Memory B cell (primary cell): ENCODE results near the gene C1QTNF12.
"Not testable (repeated sequence)": the region's sequence is repeated elsewhere in the genome, so short reads cannot be mapped to it uniquely, and the experiment has no call there.

Experiments used
- ATAC-seq: fragments of 150-1000 bp; cut with Tn5 transposase; 2 replicates; pipeline ENCODE4 v1.10.0; 2021; ENCODE audit warnings: low read depth, mild to moderate bottlenecking, moderate library complexity
- DNase-seq, 2 donors: peaks; one replicate each; pipeline ENCODE4 v3.0.0; 2022; ENCODE audit warnings: low spot score in 2 of 2
- H3K27ac Mint-ChIP-seq: one replicate; pipeline ENCODE4 v1.8.0; 2022; ENCODE audit warnings: mild to moderate bottlenecking, moderate library complexity, mixed read lengths
- H3K27me3 Mint-ChIP-seq: one replicate; pipeline ENCODE4 v1.8.0; 2022; ENCODE audit warnings: mixed read lengths
- H3K36me3 Mint-ChIP-seq: one replicate; pipeline ENCODE4 v1.8.0; 2022; ENCODE audit warnings: mild to moderate bottlenecking, mixed read lengths
- H3K4me1 Mint-ChIP-seq: one replicate; pipeline ENCODE4 v1.8.0; 2022; ENCODE audit warnings: mixed read lengths
- H3K4me3 Mint-ChIP-seq: one replicate; pipeline ENCODE4 v1.8.0; 2022; ENCODE audit warnings: mild to moderate bottlenecking, moderate library complexity, mixed read lengths
- H3K9me3 Mint-ChIP-seq: one replicate; pipeline ENCODE4 v1.8.0; 2022; ENCODE audit warnings: mixed read lengths

Gene C1QTNF12

DNA sequence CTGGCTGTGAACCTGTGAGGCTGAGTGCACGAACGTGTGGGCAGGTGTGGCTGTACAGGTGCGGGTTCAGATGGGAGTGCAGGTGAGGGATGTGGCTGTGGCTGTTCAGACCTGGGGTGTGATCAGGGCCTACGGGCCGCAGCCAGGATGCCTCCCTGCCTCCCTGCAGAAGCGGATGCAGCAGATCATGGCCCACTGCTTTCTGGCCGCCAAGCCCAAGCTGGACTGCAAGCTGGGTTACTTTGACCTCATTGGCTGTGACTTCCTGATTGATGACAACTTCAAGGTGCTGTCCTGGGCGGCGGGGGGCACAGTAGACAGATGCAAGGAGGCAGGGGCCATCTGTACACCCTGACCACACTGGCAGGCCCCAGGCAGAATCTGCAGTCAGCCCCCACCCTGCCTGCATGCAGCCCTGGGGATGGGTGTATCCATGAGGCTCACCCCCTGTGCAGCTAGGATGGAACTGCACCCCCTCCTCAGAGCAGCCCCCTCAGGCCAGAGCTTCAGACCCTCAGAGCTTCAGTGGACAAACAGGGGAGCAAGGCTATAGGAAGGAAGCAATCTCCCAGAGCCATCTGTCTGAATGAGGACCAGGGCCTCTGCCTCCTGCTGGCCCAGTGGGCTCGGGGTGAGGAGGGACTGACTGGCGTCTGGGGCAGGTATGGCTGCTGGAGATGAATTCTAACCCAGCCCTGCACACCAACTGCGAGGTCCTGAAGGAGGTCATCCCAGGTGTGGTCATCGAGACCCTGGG lies 49.9 kb downstream of the C1QTNF12 start:
- Mint-ChIP-seq H3K4me1 (no peaks in the 10 kb centered on the region), H3K27me3 (peaks cover 2% of the 10 kb centered on the region), H3K27ac (no peak overlapping the region)

DNA sequence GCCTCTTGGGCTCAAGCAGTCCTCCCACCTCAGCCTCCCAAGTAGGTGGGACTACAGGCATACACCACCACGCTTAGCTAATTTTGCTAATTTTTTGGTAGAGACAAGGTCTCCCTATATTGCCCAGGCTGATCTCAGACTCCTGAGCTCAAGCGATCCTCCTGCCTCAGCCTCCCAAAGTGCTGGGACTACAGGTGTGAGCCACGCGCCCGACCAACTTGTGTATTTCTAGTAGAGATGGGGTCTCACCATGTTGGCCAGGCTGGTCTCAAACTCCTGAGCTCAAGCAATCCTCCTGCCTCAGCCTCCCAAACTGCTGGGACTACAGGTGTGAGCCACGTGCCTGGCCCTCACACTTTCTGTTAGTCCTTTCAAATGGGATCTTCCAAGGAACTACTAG lies 50.8 kb downstream of the C1QTNF12 start:
- not testable (repeated sequence) for H3K36me3 Mint-ChIP-seq, H3K4me3 Mint-ChIP-seq, H3K27ac Mint-ChIP-seq, ATAC-seq, DNase-seq, H3K4me1 Mint-ChIP-seq, H3K27me3 Mint-ChIP-seq
- H3K9me3 Mint-ChIP-seq, result peaks cover 12% of the 10 kb centered on the region

More for the DNA sequence above, 49.9 kb downstream of the C1QTNF12 start:
- ATAC-seq (no peak), DNase-seq (no peak)
- Mint-ChIP-seq H3K36me3 (no peaks in the 10 kb centered on the region), H3K4me3 (no peak overlapping the region), H3K9me3 (peaks cover 12% of the 10 kb centered on the region)

DNA sequence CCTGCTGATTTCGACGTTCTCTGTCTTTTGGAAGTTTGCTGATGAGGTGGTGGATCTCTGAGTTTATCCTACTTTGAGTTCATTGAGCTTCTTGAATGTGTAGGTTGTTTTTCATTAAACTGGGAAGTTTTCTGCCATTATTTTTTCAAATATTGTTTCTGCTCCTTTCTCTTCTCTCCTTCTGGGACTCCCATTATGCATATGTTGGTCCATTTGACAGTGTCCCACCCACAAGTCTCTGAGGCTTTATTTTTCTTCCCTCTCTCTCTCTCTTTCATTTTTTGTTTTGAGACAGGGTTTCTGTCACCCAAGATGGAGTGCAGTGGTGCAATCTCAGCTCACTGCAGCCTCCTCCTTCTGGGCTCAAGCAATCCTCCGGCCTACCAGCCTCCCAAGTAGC lies 51.8 kb downstream of the C1QTNF12 start:
- peaks cover 12% of the 10 kb centered on the region for H3K9me3 Mint-ChIP-seq
- no peaks in the 10 kb centered on the region for H3K36me3 Mint-ChIP-seq
- DNase-seq, result no peak
- H3K4me1 Mint-ChIP-seq, result no peaks in the 10 kb centered on the region
- H3K27ac Mint-ChIP-seq, result no peak overlapping the region
- no peak for ATAC-seq
- H3K27me3 Mint-ChIP-seq, result no peaks in the 10 kb centered on the region
- no peak overlapping the region for H3K4me3 Mint-ChIP-seq
